Measurements from ENCODE around the gene IFT88. TPM values are rescaled to one million over a fixed set of nuclear protein-coding genes. Genes with fewer than 3 reads are reported as not detected.

The IFT88 gene
- total and polyA plus RNA-seq, 2 of the 4 experiments (the other 2 are of a cell fraction) = 5.5 to 8.6 TPM

GRCh38 chr13:20654156-20654555, 87.2 kb downstream of the IFT88 start:
- Histone ChIP-seq H3K56ac (ENCODE audit: extremely low read depth, insufficient read depth, low read length) (no peak overlapping the region), H4K8ac (ENCODE audit: low read depth in 2 of 2, low read length in 2 of 2) (no peak overlapping the region), H3K9me3 (ENCODE audit: control insufficient read depth, insufficient read depth, low read length) (no peaks in the 10 kb centered on the region), H3K4me1 (ENCODE audit: control insufficient read depth, insufficient read depth, low read length) (no peaks in the 10 kb centered on the region), H3K9ac (ENCODE audit: low read depth, low read length) (no peak overlapping the region), H3K36me3 (ENCODE audit: control insufficient read depth, insufficient read depth, low read length) (peaks cover 3% of the 10 kb centered on the region; the same call in 1 of the 2 replicates), H2BK120ac (ENCODE audit: low read depth, low read length) (no peak overlapping the region), H3K27me3 (ENCODE audit: control insufficient read depth, insufficient read depth, low read length) (no peaks in the 10 kb centered on the region), H3K4ac (ENCODE audit: low read depth, low read length) (no peak overlapping the region), H3K14ac (replicated peaks; ENCODE audit: low read depth, low read length) (no peak overlapping the region), H2BK5ac (ENCODE audit: low read depth, low read length, poor library complexity, severe bottlenecking) (no peak overlapping the region), H3K23ac (ENCODE audit: low read depth, low read length) (no peak overlapping the region), H2AFZ (replicated peaks; ENCODE audit: low read length, poor library complexity) (no peak overlapping the region), H3K79me1 (ENCODE audit: low read depth in 1 of 2, low read length in 2 of 2) (no peaks in the 10 kb centered on the region), H3K18ac (ENCODE audit: low read depth, low read length) (no peak overlapping the region), H2AK9ac (replicated peaks; ENCODE audit: low read depth, low read length, poor library complexity) (no peak overlapping the region), H3K4me3 (ENCODE audit: insufficient read depth, low read depth, low read length) (no peak overlapping the region), H3K27ac (ENCODE audit: insufficient read depth, low read length) (no peak overlapping the region), H2AK5ac (ENCODE audit: low read depth, low read length) (no peak overlapping the region), H2BK15ac (ENCODE audit: low read depth, low read length) (no peak overlapping the region), H4K5ac (ENCODE audit: low read depth, low read length) (no peak overlapping the region), H2BK20ac (ENCODE audit: low read depth, low read length) (no peak overlapping the region), H4K91ac (ENCODE audit: insufficient read depth, low read depth, low read length) (no peak overlapping the region), H3K9me1 (ENCODE audit: insufficient read depth, low read length) (no peaks in the 10 kb centered on the region), H3K4me2 (ENCODE audit: low read depth, low read length) (0 out of 2 replicates have a peak overlapping the region, but pooled peaks have one; percentile 16), H4K20me1 (ENCODE audit: insufficient read depth, low read length) (no peaks in the 10 kb centered on the region)
- in situ Hi-C loops (cut with MboI; ENCODE audit: low sequenced_read_pairs) = no loop called here
- POLR2A ChIA-PET (ENCODE audit: unreplicated experiment) = no interaction called here
- peak; percentile 62 for ATAC-seq (ENCODE audit: low read depth)
- CTCF ChIA-PET = interaction anchor here (1.0 kb wide), 1 partner anchor 10 kb away, joined by 3 read pairs; no protein-coding TSS in a partner anchor
- dilution Hi-C loops (cut with HindIII; ENCODE audit: low sequenced_read_pairs, unreplicated experiment) = no loop called here
- BruUV-seq (replicated peaks) = no TSS peak
- WGBS, 2 experiments (ENCODE audit: extremely low coverage in 2 of 2, insufficient read length in 1 of 2) = no CpG with 5 or more reads among the region's 1 CpG
- DNase-seq = peak; percentile 53
- TF ChIP-seq FOS (IDR thresholded peaks at IDR 0.05; ENCODE audit: low read depth, low read length) (no peak), RAD21 (IDR thresholded peaks at IDR 0.05; ENCODE audit: low read length) (no peak), USF2 (IDR thresholded peaks at IDR 0.05; ENCODE audit: low read depth, low read length) (no peak), RFX5 (IDR thresholded peaks at IDR 0.05; ENCODE audit: low read depth, low read length) (no peak), CTCF (conservative IDR thresholded peaks at IDR 0.05; ENCODE audit: low read depth, low read length) (no peak), MAZ (IDR thresholded peaks at IDR 0.05; ENCODE audit: borderline replicate concordance, low read depth, low read length) (no peak), NFE2L2 (IDR thresholded peaks at IDR 0.05; ENCODE audit: low read depth, low read length) (no peak), CHD1 (IDR thresholded peaks at IDR 0.05; ENCODE audit: low read depth, low read length) (no peak), POLR2A (IDR thresholded peaks at IDR 0.05; ENCODE audit: low read depth, low read length) (no peak), RCOR1 (IDR thresholded peaks at IDR 0.05; ENCODE audit: insufficient replicate concordance, low read length) (no peak), CEBPB (IDR thresholded peaks at IDR 0.05; ENCODE audit: low read depth, low read length) (no peak), MAFK (IDR thresholded peaks at IDR 0.05; ENCODE audit: low read depth, low read length) (no peak), MXI1 (IDR thresholded peaks at IDR 0.05; ENCODE audit: borderline replicate concordance, low read depth, low read length) (no peak), BHLHE40 (IDR thresholded peaks at IDR 0.05; ENCODE audit: low read depth, low read length) (no peak), ELK1 (IDR thresholded peaks at IDR 0.05; ENCODE audit: borderline replicate concordance, low read depth, low read length) (no peak), SMC3 (IDR thresholded peaks at IDR 0.05; ENCODE audit: low read depth, low read length) (no peak)
- intact Hi-C loops (cut with micrococcal nuclease) = no loop called here

All from IMR-90 (cell line).